Measurements from ENCODE around the gene WT1. TPM values are rescaled to one million over a fixed set of nuclear protein-coding genes. Genes with fewer than 3 reads are reported as not detected.
A peak's percentile ranks its signal among the peaks of the same experiment; 100 is the strongest.

Gene WT1
- total RNA-seq, 1 donor = under 0.01 TPM

GRCh38 chr11:32386770-32387377 is 48.5 kb downstream of the WT1 start:
- H3K4me3 ChIP-seq (ENCODE audit: insufficient read depth, low read length) = no peak overlapping the region

GRCh38 chr11:32385998-32386397 is 49.3 kb downstream of the WT1 start:
- no peaks in the 10 kb centered on the region for H3K9me3 ChIP-seq (ENCODE audit: low read depth, low read length)
- H2AFZ ChIP-seq (ENCODE audit: low read length) = no peak overlapping the region
- peak; percentile 56 for TF ChIP-seq CTCF (IDR thresholded peaks at IDR 0.05; ENCODE audit: extremely low read depth, low read depth, low read length)
- peak; percentile 84 for DNase-seq (ENCODE audit: insufficient read length, low spot score, missing footprints)
- no peaks in the 10 kb centered on the region for H3K79me2 ChIP-seq (ENCODE audit: insufficient read depth, low read length)
- no peaks in the 10 kb centered on the region for H3K36me3 ChIP-seq (ENCODE audit: insufficient read depth, low read length)
- H3K4me2 ChIP-seq (ENCODE audit: insufficient read depth, low read length) = no peak overlapping the region
- H3K27ac ChIP-seq (ENCODE audit: low read depth, low read length) = no peak overlapping the region
- no peak overlapping the region for H3K4me3 ChIP-seq (ENCODE audit: insufficient read depth, low read length)
- H3K27me3 ChIP-seq (ENCODE audit: insufficient read depth, low read length) = peaks cover 11% of the 10 kb centered on the region
- no peaks in the 10 kb centered on the region for H4K20me1 ChIP-seq (ENCODE audit: insufficient read depth, low read length)
- no peaks in the 10 kb centered on the region for H3K4me1 ChIP-seq (ENCODE audit: insufficient read depth, low read length)

More at GRCh38 chr11:32386770-32387377, 48.5 kb downstream of the WT1 start:
- no peaks in the 10 kb centered on the region for H3K36me3 ChIP-seq (ENCODE audit: insufficient read depth, low read length)
- no peaks in the 10 kb centered on the region for H3K79me2 ChIP-seq (ENCODE audit: insufficient read depth, low read length)
- H3K27ac ChIP-seq (ENCODE audit: low read depth, low read length) = no peak overlapping the region
- no peaks in the 10 kb centered on the region for H4K20me1 ChIP-seq (ENCODE audit: insufficient read depth, low read length)
- no peak for DNase-seq (ENCODE audit: insufficient read length, low spot score, missing footprints)
- H3K4me1 ChIP-seq (ENCODE audit: insufficient read depth, low read length) = no peaks in the 10 kb centered on the region
- H2AFZ ChIP-seq (ENCODE audit: low read length) = no peak overlapping the region
- no peak overlapping the region for H3K4me2 ChIP-seq (ENCODE audit: insufficient read depth, low read length)
- H3K27me3 ChIP-seq (ENCODE audit: insufficient read depth, low read length) = peaks cover 11% of the 10 kb centered on the region
- TF ChIP-seq CTCF (IDR thresholded peaks at IDR 0.05; ENCODE audit: extremely low read depth, low read depth, low read length) = no peak
- no peaks in the 10 kb centered on the region for H3K9me3 ChIP-seq (ENCODE audit: low read depth, low read length)

- no peak for TF ChIP-seq CTCF (IDR thresholded peaks at IDR 0.05; ENCODE audit: extremely low read depth, low read depth, low read length)
- no peak for DNase-seq (ENCODE audit: insufficient read length, low spot score, missing footprints)
These were observed 52.8 kb downstream of the WT1 start for GRCh38 chr11:32382339-32383049.

GRCh38 chr11:32381179-32381578 is 54.2 kb downstream of the WT1 start:
- DNase-seq (ENCODE audit: insufficient read length, low spot score, missing footprints) = no peak
- H4K20me1 ChIP-seq (ENCODE audit: insufficient read depth, low read length) = no peaks in the 10 kb centered on the region
- H3K36me3 ChIP-seq (ENCODE audit: insufficient read depth, low read length) = no peaks in the 10 kb centered on the region
- H2AFZ ChIP-seq (ENCODE audit: low read length) = no peak overlapping the region
- H3K9me3 ChIP-seq (ENCODE audit: low read depth, low read length) = no peaks in the 10 kb centered on the region
- H3K4me2 ChIP-seq (ENCODE audit: insufficient read depth, low read length) = no peak overlapping the region
- TF ChIP-seq CTCF (IDR thresholded peaks at IDR 0.05; ENCODE audit: extremely low read depth, low read depth, low read length) = no peak
- H3K79me2 ChIP-seq (ENCODE audit: insufficient read depth, low read length) = no peaks in the 10 kb centered on the region
- H3K4me3 ChIP-seq (ENCODE audit: insufficient read depth, low read length) = no peak overlapping the region
- H3K27ac ChIP-seq (ENCODE audit: low read depth, low read length) = no peak overlapping the region
- H3K4me1 ChIP-seq (ENCODE audit: insufficient read depth, low read length) = no peaks in the 10 kb centered on the region
- H3K27me3 ChIP-seq (ENCODE audit: insufficient read depth, low read length) = no peaks in the 10 kb centered on the region

More at GRCh38 chr11:32382339-32383049, 52.8 kb downstream of the WT1 start:
- Histone ChIP-seq H3K9me3 (ENCODE audit: low read depth, low read length) (no peaks in the 10 kb centered on the region), H3K36me3 (ENCODE audit: insufficient read depth, low read length) (no peaks in the 10 kb centered on the region), H3K79me2 (ENCODE audit: insufficient read depth, low read length) (no peaks in the 10 kb centered on the region), H3K4me2 (ENCODE audit: insufficient read depth, low read length) (no peak overlapping the region), H3K27me3 (ENCODE audit: insufficient read depth, low read length) (peaks cover 4% of the 10 kb centered on the region), H4K20me1 (ENCODE audit: insufficient read depth, low read length) (no peaks in the 10 kb centered on the region), H3K27ac (ENCODE audit: low read depth, low read length) (no peak overlapping the region), H3K4me3 (ENCODE audit: insufficient read depth, low read length) (no peak overlapping the region), H2AFZ (ENCODE audit: low read length) (no peak overlapping the region), H3K4me1 (ENCODE audit: insufficient read depth, low read length) (no peaks in the 10 kb centered on the region)

Measured in osteoblast (primary cell).